Activated CD4-positive, alpha-beta T cell treated with anti-CD3 and anti-CD28 coated beads, Interleukin-2, amount 50 U/mL, for 24 hours (primary cell): Measurements from ENCODE around the gene PCSK9.

Experiments used
- DNase-seq, 2 donors: peaks; one replicate each; pipeline ENCODE4 v3.0.0-alpha.2; 2020; ENCODE audit warnings: low read depth in 1 of 2, low spot score in 1 of 2

Gene PCSK9

DNA sequence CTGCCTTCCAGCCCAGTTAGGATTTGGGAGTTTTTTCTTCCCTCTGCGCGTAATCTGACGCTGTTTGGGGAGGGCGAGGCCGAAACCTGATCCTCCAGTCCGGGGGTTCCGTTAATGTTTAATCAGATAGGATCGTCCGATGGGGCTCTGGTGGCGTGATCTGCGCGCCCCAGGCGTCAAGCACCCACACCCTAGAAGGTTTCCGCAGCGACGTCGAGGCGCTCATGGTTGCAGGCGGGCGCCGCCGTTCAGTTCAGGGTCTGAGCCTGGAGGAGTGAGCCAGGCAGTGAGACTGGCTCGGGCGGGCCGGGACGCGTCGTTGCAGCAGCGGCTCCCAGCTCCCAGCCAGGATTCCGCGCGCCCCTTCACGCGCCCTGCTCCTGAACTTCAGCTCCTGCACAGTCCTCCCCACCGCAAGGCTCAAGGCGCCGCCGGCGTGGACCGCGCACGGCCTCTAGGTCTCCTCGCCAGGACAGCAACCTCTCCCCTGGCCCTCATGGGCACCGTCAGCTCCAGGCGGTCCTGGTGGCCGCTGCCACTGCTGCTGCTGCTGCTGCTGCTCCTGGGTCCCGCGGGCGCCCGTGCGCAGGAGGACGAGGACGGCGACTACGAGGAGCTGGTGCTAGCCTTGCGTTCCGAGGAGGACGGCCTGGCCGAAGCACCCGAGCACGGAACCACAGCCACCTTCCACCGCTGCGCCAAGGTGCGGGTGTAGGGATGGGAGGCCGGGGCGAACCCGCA, at the start of gene PCSK9:
Gene PCSK9 (plus strand): TSS at position 207 of the 741 bp plus-strand sequence. CDS start 290 bp downstream, at position 497.
- DNase-seq = no peak

- DNase-seq = no peak
These were observed 49.2 kb upstream of the PCSK9 start for GRCh38 chr1:54989968-54990810.

DNA sequence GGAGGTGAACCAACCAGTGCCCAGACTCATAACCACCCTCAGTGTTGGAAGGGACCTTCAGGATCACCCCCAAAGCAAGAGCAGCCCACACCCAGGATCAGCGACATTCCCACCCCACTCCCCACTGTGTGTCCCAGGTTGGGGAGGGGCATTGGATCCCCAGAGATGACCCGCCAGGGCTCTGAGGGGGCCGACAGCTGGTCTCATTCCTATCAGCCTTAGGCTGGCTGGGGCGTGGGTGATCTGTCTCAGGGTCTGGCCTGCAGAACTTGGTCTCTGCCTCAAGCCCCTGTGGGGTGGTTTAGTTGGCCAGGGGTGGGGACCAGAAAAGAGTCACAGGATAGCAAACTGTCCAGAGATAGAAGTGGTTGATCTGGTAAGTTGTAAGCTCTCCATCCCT, 48.4 kb upstream of the PCSK9 start:
- no peak for DNase-seq

- DNase-seq = no peak
These were observed 47.4 kb upstream of the PCSK9 start for GRCh38 chr1:54991939-54992338.

DNA sequence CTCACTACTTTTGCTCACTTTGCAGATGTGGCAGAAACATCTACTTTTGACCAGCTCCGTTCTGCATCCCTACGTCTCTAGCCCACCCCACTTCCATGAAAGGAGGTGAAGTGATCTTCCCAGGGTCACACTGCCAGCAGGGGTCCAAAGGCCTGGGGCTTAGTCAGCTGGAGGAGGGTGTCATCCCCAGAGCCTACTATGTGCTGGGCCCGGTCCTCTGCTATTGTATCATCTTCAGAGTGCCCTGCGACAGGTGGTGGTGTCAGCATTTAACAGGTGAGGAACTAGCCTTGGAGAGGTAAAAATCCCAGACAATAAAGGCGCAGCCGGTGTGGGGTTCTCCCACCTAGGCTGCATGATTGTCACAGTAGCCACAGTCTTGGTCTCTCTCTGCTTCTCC, 46.2 kb upstream of the PCSK9 start:
- DNase-seq = no peak

DNA sequence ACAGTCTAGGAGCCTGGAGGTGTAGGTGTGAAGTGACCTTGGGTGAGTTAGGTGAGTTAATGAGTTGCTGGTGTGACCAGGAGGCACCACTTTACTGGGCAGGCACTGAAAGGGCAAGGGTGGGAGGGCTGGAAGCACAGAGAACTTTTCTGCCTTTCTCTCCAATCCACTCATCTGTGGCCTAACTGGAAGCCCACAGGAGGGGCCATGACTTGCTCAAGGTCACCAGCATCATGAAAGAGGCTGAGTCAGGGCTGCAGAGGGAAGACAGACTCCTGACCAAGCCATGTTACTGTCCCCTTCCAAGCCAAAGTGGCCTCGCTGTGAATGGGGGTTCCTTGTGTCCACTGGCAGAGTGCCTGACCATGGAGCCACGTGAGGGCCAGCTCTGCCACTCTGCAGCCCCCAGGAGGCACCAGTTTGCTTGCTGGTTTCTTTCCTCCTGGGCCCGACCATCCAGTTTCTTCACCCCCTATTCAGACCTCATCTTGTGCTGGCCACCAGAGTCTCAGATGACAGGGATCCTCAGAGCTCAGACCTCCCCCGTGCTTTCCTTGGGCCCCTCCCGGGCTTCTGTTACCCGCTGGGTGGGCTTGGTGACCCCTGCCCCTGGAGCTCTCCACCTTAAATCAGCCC, 44.9 kb upstream of the PCSK9 start:
- no peak for DNase-seq

GRCh38 chr1:54995013-54995760, 44.2 kb upstream of the PCSK9 start:
- no peak for DNase-seq

DNA sequence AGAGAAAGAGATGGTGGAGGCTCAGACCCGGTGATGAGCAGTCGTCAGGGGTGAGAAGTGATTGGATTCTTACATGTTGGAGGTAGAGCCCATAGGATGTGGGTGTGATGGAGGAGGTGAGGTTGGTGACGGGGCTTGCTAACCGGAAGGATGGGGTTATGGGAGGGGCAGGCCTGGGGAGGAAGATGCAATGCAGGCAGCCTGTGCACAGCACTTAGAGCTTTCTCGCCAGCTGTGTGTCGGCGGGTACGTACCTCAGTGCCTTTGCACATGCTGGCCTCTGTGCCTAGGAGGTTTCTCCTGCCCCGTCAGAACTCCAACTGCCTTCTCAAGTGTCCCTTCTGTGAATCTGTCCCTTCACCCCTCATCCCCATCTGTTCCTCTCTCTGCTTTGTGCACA, 43.5 kb upstream of the PCSK9 start:
- DNase-seq = no peak

DNA sequence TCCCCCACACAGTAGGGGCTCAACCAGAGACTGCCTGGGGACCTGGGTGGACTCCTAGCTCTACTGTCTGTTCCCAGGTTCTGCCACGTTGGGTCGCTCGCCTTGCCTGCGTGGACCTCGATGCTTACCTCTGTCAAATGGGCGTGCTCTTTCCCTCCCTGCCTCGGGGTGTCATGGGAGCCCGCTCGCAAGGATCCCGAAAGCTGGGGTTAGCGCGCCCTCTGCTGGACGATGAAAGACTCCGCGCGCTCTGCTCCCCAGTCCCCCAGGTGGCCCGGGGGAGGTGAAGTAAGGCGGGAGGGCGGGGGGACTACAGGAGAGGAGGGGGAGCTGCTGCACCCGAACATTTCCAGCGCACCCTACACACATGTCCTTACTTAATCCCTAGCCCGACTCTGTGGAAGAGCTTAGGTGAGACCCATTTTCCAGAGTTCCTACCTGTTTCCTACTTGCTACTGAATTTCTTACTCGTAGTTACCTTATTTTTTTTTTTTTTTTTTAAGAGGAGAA, 42.9 kb upstream of the PCSK9 start:
- DNase-seq = peak; percentile 67 to 69

- DNase-seq = no peak
These were observed 42.3 kb upstream of the PCSK9 start for GRCh38 chr1:54996869-54997710.

DNA sequence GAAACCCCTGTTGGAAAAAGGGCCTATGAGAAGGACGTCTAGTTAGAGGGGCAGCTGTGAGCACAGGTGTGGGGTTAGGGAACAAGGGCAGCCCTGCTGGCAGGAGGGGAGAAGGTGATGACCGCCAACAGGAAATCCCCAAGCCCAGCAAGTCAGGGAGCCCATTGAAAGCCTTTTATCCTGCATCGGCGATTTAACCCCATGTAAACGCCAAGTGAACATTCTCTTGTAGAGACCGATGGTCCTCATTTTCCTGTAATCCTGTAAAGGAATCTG, 41.7 kb upstream of the PCSK9 start:
- no peak for DNase-seq

GRCh38 chr1:54998100-54998499, 41.2 kb upstream of the PCSK9 start:
- DNase-seq = no peak

GRCh38 chr1:54998677-54999076, 40.7 kb upstream of the PCSK9 start, which contains the start of gene BSND:
Gene BSND (plus strand): TSS chr1:54998933. CDS start chr1:54999187, 254 bp downstream.
- DNase-seq = no peak

DNA sequence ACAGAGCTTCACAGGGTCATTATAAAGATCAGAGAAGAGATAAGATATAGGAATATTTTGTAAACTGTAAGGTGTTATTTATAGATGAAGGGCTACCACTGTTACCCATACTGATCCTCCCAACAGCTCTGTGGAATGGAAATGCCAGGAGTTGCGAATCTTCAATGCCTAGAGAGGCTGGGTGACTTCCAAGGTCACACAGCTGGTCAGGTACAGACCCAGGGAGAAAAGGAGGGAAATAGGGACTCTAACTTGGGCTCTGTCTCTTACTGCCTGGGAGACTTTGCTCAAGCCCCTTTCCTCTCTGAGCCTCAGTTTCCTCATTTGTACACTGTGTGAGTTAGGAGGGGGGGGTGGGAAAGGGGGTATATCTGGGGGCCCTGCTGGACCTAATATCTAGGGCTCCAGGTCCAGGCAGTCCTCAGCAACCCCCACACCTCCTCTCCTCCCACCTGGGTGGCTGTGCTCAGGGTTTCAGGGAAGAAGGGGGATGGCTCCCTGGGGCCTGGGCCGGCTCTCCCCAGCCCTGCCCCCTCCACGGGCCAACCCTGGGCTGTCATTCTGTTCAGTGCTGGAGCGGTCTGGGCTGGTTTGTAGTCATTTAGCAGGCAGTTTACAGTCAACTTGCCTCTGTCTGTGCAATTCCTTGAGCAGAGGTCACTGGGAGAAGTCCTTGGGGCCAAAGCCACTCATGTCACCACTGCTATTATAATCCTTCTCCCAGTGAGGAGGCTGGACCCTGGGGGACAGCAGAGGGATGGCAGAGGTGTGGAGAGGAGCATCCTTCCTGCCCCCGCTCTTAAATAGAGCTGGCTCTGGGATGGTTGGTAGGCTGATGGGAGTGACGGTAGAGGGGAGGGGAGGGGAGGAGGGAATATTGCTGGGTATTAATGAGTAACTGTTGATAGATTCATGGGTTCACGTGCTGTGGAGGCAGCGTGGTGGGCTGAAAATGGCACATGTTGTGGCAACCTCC, 39.0 kb upstream of the PCSK9 start:
- no peak for DNase-seq

GRCh38 chr1:55001311-55001710, 38.0 kb upstream of the PCSK9 start:
- DNase-seq = no peak

DNA sequence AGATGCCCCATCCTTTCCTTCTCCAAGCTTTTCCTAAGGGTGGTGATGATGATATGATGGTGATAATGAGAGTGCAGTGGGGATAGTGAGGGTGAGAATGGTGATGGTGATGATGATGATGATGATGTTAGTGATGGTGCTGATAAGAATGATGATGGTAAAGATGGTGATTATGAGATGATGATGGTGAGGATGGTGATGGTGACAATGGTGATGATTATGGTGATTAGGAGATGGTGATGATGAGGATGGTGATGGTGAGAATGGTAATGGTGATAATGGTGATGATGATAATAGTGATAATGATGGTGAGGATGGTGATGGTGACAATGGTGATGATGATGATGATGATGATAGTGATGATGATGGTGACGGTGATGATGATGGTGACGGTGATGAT, 36.7 kb upstream of the PCSK9 start:
- no peak for DNase-seq

GRCh38 chr1:55005351-55006140, 33.8 kb upstream of the PCSK9 start:
- no peak for DNase-seq

DNA sequence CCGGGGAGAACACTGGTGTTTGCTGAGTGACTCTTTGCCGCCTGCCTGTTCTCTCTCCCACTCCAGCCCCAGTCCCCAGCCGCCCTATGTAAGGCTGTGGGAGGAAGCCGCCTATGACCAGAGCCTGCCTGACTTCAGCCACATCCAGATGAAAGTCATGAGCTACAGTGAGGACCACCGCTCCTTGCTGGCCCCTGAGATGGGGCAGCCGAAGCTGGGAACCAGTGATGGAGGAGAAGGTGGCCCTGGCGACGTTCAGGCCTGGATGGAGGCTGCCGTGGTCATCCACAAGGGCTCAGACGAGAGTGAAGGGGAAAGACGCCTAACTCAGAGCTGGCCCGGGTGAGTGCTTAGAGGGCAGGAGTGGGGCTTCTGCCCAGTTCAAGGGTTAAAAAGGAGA, 32.4 kb upstream of the PCSK9 start:
- no peak for DNase-seq
